HG03039 (cell line): ENCODE results near the gene CRBN.

Source experiments
- ATAC-seq: cut with Tn5 transposase; IDR thresholded peaks from one replicate; pipeline ENCODE4 v1.9.1; 2021; ENCODE audit warnings: mild to moderate bottlenecking, moderate library complexity; ENCODE audit not compliant: unreplicated experiment

The CRBN gene

DNA sequence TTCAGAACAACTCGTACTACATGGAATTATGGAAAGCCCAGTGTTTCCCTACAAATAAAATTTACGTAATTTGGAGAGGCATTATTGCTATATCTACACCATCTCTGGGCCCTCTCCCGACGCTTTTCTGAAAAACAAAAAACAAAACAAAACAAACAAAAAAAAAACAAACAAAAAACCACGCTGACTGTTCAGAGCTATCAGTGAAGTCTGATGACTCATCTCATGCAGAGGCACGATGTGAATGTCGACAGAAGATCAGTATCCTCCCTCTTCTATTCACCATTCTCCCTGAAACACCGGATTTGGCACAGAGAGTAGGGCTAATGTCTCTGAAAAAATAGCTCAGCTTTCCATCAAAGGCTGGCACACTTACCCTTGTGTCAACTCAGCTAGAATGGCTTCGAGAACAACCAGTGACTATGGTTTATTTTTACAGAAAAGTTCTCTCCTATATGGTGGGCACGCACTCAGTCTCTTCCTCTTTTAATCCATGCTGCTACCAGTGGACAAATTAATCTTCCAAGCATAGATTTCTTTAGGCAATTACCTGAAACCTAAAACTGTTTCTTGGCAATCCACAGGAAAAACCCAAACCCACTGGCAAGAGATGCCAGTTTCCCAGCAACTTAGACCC is 1.5 kb downstream of the CRBN start:
- ATAC-seq, result no peak

DNA sequence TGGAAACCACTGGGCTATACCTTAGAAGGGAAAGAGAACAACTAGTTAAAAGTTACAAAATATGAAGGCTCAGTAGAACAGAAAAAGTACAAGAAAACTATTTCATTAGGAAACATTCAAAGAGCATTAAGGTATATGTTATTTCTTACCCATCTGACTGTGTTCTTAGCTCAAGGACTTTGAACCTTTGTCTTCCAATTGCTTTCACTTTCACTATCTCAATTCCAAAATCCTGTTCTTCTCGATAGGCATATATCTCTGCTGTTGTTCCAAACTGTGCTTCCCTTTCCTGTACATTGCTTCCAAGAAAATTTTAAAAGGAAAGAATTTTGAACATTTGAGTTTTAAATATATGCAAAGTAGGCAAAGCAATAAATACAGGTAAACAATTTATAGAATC is 6.9 kb downstream of the CRBN start:
- no peak for ATAC-seq

DNA sequence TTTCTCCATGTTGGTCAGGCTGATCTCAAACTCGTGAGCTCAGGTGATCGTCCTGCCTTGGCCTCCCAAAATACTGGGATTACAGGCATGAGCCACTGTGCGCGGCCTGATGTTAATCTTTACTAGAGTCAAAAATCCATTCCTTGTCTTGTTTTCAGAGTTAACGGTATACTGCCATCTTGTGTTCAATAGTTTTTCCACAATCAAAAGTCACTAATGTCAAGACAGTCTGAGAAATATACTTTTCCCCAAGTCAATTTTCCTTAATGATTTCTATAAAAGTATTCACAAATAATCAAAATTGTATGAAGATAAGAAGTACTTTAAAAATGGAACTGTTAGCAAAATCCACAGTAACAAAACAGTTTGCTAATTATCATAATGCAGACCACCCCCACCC is 8.5 kb downstream of the CRBN start:
- ATAC-seq, result no peak

DNA sequence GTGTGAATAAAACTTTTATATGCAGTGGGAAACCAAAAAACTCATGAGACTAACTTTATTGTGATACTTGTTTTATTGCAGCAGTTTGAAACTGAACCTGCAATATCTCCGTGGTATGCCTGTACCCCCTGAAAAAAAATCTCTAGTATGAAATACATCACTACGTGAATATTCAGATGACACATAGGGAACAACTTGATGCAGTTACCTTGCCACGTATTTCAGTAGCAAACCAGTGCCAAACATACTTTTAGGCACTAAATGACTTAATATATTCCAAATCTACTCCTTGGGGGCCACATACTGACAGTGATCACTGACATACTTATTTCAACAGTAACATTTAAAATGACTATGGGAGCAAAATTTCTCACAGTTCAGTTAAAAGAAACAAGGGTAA is 13.8 kb downstream of the CRBN start:
- ATAC-seq, result no peak

DNA sequence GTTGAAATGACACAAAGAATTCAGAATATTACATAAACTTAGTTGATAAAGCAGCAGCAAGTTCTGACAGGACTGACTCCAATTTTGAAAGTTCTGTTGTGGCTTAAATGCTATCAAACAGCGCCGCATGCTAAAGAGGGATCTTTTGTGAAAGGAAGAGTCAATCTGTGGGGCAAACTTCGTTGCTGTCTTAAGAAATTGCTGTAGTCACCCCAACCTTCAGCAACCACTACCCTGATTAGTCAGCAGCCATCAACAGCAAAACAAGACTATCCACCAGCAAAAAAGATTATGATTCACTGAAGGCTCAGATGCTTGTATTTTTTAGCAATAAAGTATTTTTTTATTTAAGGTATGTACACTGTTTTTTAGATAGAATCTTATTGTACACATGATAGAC is 14.2 kb downstream of the CRBN start:
- ATAC-seq, result no peak

DNA sequence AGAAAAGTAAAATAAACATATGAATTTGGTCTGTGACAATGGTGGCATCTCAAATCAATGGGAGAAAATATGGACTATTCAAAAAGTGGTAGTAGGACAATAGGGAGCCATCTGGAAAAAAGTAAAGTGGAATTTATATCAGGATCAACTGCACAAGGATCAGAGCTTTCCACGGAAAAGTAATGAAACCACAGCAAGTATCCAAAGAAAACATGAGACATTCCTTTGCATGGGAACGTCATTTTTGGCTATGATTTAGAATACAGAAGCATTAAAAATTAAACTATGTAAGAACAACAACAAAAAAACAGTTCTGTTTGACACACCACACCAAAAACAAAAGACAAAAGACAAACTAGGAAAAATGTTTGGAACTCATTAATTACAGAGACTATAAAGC is 18.7 kb downstream of the CRBN start:
- no peak for ATAC-seq

DNA sequence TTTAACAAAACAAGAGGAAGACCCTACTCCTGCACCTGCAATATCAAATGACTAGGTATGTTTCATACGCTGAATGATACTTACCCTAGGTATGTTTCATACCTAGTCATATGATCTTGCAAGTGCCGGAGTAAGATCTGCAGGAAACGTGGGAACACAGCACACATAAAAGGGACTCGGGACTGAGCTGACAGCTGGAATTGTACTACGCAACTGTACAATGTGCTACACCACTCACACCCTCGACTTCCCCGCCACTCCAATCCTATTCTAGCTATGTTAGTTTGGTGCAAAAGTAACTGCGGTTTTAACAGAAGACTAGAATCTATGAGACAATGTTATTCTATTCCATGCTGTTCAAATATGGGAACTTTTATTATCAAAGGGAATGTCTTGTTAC is 22.0 kb downstream of the CRBN start:
- no peak for ATAC-seq

DNA sequence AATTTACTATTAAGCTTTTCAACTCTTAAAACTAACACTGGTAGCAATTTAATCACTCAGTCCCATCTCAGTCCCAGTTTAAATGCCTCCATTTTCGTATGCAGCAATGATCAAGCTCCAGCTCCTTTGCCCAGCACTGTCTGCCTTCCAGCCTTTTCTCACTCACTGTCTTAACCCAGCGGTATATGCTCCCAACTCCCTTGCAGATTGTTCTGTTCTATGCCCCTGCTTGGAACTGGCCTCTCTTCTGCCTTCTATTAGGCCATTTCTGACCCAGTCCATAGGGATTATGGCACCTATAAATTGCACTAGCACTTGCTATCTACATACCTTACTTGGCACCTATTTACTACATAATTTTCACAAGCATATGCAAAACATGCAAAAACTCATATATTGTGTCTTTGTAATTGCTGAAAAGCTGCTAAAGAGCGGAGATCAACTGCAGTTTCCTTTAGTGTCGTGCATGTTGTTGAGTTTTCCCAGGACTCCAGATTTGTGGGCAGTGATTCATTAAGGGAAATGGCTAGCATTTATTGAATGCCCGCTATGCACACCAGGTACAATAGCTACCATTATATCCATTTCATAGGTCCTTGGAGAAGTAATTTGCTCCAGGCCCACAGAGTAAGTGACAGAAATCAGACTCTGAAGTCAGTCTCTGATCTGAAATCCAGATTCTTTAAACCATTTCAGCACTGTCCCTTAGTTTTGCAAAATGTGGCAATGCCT is 24.4 kb downstream of the CRBN start:
- no peak for ATAC-seq

DNA sequence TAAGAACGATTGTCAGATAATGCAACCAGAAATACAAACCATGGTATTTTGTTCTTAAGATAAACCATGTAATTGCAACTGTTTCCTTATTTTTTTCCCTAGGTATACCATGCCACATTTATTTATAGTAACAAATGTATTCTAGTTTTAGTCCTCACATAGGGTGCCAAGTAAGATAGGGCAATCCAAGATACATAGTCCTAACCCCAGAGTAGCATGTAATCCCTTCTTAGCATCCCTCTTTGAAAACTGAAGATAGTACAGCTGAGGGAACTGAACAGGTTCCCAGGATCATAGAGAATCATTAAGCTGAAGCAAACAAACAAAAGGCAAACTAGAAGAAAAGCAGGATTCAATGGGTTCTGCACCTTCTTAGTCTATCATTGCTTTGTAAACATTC is 28.0 kb downstream of the CRBN start:
- no peak for ATAC-seq

DNA sequence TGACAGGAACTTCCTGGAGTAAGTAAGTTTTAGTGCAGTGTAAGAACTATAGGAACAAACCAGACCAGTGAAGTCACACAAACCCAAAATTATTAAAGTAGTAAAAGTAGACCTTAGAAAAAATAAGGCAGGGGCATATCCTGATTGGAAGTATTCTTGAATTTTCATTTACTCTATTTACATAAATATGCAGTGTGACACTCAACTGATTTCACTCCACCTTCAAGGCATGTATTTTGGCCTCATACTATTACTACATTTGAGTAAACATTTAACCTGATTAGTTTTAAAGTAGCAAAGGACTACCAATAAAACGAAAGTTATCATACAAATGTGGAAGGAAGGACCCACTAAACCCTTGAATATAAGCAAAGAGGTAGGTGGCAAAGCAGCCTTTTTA is 29.9 kb downstream of the CRBN start:
- no peak for ATAC-seq

DNA sequence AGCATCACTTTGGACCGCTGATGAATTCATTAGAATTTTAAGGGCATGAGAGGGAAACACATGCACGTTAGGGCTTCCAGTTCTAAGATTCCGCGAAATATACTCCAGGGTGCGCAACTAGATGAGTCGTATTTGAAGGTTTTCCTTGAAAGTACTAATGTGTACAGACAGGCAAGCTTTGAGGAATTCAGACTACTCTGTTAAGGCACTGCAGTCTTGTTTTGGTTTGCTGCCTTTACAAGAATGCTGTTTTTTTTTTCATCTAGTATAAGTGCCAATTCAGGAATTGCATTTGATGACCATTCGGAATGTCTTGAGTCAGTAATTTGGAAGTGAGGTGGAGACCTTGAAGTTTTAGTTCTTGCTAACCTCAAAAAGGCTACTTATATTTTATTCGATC is 33.7 kb downstream of the CRBN start:
- ATAC-seq, result no peak

DNA sequence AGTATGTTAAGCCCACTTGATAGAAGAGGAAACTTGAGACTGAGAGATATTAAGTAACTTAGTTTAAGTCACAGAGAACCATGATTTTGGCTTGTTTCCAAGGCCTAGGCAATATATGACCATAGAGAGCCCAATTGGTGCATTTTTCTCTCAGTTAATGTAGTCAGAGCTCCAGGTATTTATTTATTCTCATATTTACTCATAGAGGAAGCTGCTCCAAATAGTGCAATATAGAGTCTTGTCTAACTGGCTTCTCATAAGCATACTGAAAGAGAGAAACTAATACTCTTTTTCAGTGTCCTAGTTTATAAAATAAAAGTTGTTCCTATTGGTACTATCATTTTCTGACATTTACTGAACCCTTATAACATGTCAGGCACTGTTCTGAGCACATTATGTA is 37.6 kb downstream of the CRBN start:
- ATAC-seq, result no peak

DNA sequence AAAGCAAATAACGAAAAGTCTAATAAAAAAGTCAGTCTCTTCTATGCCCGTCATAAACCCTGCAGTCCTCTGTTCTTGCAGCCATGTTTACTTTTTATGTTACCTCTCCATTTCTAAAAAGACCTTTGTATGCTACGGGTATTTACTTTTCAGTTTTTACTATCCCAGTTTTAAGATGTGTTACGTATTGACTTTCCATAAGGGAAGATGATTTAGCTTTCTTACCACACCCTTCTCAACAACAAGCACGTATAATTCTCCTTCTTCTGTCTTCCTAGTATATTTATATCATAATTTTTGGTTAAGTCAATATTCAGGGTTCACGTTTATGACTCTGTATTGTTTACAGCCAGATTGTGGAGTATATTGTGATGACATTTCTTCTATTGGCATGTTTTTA is 42.0 kb downstream of the CRBN start:
- ATAC-seq, result no peak

DNA sequence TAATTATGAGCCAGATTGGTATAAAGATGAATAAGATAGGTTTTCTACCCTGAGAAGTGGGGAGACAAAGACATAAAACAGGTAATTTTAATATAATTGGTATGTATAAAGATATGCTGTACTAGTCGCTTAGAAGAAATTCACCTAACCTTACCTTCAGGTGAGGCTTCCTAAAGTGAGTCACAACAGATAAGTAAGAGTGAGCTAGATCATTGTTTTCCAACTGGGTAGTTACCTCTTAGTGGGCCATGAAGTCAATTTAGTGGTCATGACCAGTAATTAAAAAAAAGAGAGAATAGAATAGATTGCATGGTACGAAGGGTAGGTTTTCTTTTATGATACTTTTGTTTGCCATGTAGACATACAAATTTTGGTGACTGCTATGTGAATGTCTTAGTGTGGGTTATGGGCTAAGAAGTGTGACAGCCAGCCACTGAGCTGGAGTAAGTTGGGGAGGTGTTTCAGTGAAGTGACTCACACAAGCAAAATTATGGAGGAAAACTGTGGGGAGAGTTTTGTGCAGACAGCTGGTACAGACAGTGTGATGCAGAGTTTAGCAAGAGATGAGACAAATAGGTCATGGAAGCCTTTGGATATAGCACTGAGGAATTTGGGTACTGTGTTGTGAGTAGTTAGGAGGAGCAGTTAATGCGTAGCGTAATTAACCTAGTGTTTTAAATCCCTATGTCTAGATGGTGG is 44.6 kb downstream of the CRBN start:
- ATAC-seq, result no peak

DNA sequence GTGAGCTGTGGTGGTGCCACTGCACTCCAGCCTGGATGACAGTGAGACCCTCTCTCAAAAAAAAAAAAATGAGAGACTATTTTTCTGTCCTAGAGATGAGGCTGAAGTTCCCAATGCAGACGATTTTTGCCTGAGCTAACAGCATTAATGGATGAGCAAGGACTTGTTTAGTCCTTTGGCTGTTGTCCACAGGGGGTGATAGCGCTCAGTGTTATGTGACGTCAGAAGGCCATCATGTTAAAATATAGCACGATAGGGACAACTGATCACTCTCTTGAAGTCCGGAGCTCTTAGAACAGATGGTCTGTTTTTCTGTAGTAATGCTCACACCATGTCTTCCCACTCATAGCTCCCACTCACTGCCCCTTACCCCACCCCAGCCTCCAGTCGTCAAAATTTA is 46.0 kb downstream of the CRBN start:
- no peak for ATAC-seq

DNA sequence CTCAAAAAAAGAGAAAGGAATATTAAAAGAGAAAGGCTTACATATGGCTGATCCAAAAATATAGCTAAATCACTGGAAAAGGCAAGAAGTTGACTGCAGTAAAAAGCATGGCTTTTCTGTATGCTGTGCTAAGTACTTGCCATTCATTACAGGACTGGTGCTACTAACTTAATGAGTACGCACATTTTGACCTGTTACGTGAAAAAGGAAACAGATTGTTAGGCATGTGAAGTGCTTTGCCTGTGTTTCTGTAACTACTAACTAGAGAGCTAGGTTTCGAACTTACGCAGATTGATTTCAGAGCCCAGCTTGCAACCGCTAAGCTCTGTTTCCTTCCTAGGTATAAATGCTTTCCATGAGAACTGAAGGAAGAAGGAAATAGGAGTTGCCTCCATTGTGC is 49.9 kb downstream of the CRBN start:
- ATAC-seq, result no peak

DNA sequence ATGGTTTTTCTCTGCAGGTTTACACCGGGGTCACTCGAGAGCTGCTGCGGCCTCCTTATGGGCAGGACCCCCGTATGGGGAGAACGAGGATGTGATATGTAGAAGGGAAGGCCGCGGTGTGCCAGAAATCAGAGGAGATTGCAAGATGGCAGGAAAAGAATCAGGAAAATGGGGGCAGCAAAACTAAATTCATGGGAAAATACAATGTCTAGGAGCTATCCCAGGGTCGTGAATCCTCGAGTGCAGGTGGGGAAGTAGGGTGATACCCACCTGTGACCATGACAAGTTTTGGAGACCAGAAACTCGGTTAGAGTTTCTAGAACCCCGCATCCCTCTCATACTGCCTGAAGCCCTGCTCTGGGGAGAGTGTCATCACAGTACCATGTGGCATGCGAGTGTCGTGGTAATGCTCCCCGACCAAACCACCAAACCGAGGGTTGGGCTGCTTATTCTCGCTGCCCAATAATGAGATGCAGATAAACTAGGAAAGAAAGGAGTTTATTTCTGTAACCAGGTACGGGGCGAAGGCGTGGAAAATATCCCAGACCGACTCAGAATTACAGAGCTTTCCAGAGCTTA is 52.0 kb downstream of the CRBN start:
- peak; percentile 20 for ATAC-seq

DNA sequence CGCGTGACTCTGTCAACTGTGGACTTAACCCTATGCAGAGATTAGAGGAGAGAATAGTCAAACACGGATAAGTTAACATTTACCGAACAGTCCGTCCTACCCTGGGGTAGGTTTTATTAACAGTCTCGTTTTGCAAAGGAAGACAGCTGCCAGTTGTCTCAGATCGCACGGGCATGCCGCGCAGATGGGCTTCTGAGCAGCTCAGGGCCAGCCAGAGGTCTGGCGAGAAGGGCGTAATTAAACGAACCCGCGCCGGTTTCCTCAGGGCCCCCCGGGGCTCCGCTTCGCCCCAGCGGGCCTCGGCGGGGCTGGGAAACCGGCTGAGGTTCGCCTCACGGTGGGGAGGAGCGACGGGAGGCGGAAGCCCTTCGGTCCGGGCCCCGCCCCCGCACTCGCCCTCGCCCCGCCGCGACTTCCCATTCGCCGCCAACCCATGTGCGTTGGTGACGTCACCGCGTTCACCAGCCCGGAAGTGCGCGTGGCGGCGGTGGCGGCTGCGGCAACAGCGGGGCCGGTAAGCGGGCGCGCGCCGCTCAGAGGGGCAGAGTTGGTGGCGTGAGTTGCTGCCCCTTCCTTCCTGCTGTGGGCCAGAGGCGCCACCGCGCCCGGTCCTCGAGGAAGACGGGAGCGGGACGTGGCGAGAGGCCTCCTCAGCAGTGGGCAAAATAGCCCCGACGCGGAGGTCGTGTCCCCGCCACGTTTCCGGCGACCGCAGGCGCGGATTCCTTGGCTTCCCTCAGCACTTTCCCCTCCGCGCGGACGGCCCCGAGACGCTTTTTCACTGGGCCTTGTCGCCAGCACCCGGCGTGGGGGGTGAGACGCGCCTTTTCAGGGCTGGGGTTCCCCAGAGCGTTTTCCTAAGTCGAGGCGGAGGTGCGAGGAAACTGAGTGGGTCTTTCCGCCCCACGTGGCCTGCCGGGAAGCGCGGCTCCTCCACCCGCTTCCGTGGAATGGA is 52.7 kb downstream of the CRBN start, which contains the start of gene TRNT1:
TSS of gene TRNT1 (plus strand) at position 464 of the 955 bp plus-strand sequence. CDS start 2,101 bp downstream, outside the sequence.
- ATAC-seq, result peak; percentile 96

DNA sequence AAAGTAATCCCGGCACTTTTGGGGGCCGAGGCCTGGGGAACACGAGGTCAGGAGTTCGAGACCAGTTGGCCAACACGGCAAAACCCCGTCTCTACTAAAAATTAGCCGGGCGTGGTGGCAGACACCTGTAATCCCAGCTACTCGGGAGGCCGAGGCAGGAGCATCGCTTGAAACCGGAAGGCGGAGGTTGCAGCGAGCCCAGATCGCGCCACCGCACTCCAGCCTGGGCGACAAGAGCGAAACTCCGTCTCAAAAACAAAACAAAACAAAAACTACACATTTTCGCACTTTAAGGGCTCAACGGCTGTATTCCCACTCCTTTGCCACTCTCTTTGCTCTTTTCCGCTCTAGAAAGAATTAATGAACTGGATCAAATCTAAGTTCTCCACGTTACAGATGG is 53.5 kb downstream of the CRBN start:
- no peak for ATAC-seq

DNA sequence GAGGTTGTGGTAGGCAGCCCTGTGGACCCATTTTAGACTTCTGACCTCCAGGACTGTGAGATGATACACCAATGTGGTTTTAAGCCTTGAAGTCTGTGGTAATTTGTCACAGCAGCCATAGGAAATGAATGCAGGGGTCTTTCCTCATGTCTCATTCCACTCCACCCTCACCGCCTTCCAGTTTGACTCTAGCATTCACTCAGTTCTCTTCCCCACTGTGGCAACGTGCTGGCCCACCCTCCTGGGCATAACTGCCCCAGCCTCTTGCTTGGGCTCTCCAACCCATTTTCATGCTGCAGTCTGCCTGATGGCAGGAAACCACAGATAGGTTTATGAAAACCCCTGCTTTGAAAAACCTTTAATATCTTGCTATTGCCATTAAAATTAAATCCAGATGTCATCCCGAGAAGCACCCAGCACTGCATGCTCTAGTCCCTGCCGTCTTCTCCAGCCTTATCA is 60.1 kb downstream of the CRBN start:
- no peak for ATAC-seq

DNA sequence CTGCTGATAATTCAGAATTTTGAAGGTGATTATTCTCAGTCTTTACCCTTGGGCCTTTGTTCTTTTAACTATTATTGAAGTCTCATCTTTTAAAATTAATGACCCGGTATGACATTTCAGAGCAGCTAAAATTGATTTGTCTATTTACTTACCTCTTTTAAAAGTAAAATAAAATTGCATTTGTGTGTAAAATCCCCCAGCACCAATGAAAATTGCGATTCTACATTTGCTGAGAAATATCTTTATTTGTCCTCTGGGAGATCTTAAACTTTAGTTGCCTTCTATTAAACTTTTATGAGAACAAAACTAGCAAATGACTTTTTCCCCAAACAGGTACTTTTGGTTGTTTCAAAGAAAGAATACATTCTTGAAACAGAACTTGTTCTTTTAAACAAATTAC is 61.8 kb downstream of the CRBN start:
- no peak for ATAC-seq
